Neuronal stem cell (in vitro differentiated cells): ENCODE results near the gene GATAD2A.

ENCODE experiments used
- DNase-seq: peaks from one replicate; pipeline ENCODE4 v3.0.0-alpha.2; 2013; ENCODE audit warnings: low spot score
- H2AFZ ChIP-seq: one replicate; pipeline ENCODE4 v1.6.1; 2013; ENCODE audit warnings: mild to moderate bottlenecking, low read length, inconsistent platforms
- H2AK5ac ChIP-seq: 2 replicates; pipeline ENCODE4 v1.6.1; 2013; ENCODE audit warnings: low read depth, mild to moderate bottlenecking, inconsistent platforms, low read length, moderate library complexity, mixed read lengths
- H2BK120ac ChIP-seq: 2 replicates; pipeline ENCODE4 v1.6.1; 2013; ENCODE audit warnings: low read depth, mild to moderate bottlenecking, inconsistent platforms, low read length, moderate library complexity, mixed read lengths
- H2BK12ac ChIP-seq: one replicate; pipeline ENCODE4 v1.6.1; 2013; ENCODE audit warnings: low read length, inconsistent platforms
- H2BK15ac ChIP-seq: 2 replicates; pipeline ENCODE4 v1.6.1; 2013; ENCODE audit warnings: mild to moderate bottlenecking, low read length, inconsistent platforms, mixed read lengths
- H2BK5ac ChIP-seq: one replicate; pipeline ENCODE4 v1.6.1; 2013; ENCODE audit warnings: inconsistent platforms, mild to moderate bottlenecking, low read length, moderate library complexity
- H3K14ac ChIP-seq: one replicate; pipeline ENCODE4 v1.6.1; 2013; ENCODE audit warnings: low read length, inconsistent platforms
- H3K18ac ChIP-seq: 2 replicates; pipeline ENCODE4 v1.6.1; 2013; ENCODE audit warnings: low read length, inconsistent platforms
- H3K23ac ChIP-seq: 2 replicates; pipeline ENCODE4 v1.6.1; 2013; ENCODE audit warnings: low read depth, mild to moderate bottlenecking, mixed read lengths, low read length, inconsistent platforms; ENCODE audit not compliant: poor library complexity
- H3K27ac ChIP-seq: replicated peaks from 3 replicates; pipeline ENCODE4 v1.5.1; 2013; ENCODE audit warnings: low read length, inconsistent platforms
- H3K27me3 ChIP-seq, 3 experiments: 2 replicates each; pipeline ENCODE4 v1.6.1; 2013; ENCODE audit warnings: low read length in 3 of 3, mild to moderate bottlenecking in 2 of 3, inconsistent platforms in 1 of 3, low read depth in 1 of 3, mixed read lengths in 1 of 3, moderate library complexity in 1 of 3; ENCODE audit not compliant: control insufficient read depth in 3 of 3, insufficient read depth in 3 of 3
- H3K36me3 ChIP-seq, 2 donors: replicated peaks in 1 of 2; 2 replicates each; pipeline ENCODE4 v1.6.1; 2013; ENCODE audit warnings: low read length in 2 of 2; ENCODE audit not compliant: control insufficient read depth in 2 of 2, insufficient read depth in 2 of 2
- H3K4ac ChIP-seq: 2 replicates; pipeline ENCODE4 v1.6.1; 2013; ENCODE audit warnings: inconsistent platforms, mild to moderate bottlenecking, low read length, moderate library complexity
- H3K4me1 ChIP-seq, 2 donors: 1 replicate in 1 of 2; 2 replicates in 1 of 2; pipeline ENCODE4 v1.6.1; 2013; ENCODE audit warnings: low read length in 2 of 2, low read depth in 1 of 2; ENCODE audit not compliant: control insufficient read depth in 2 of 2, insufficient read depth in 1 of 2
- H3K4me2 ChIP-seq: one replicate; pipeline ENCODE4 v1.6.1; 2013; ENCODE audit warnings: mild to moderate bottlenecking, low read length, inconsistent platforms; ENCODE audit not compliant: insufficient read depth, poor library complexity, severe bottlenecking
- H3K4me3 ChIP-seq, 2 donors: 2 replicates each; pipeline ENCODE4 v1.5.1; 2013; ENCODE audit warnings: low read length in 2 of 2, mild to moderate bottlenecking in 2 of 2, inconsistent platforms in 1 of 2, moderate library complexity in 1 of 2
- H3K79me1 ChIP-seq: one replicate; pipeline ENCODE4 v1.6.1; 2013; ENCODE audit warnings: low read depth, mild to moderate bottlenecking, inconsistent platforms, low read length, moderate library complexity
- H3K9ac ChIP-seq: one replicate; pipeline ENCODE4 v1.6.1; 2013; ENCODE audit warnings: mild to moderate bottlenecking, low read depth, low read length, inconsistent platforms; ENCODE audit not compliant: poor library complexity
- H3K9me3 ChIP-seq, 2 donors: replicated peaks in 1 of 2; 2 replicates each; pipeline versions ENCODE3 to v1.6.1; 2013; ENCODE audit warnings: low read length in 2 of 2, mild to moderate bottlenecking in 2 of 2, inconsistent platforms in 1 of 2, low read depth in 1 of 2, mixed read lengths in 1 of 2, moderate library complexity in 1 of 2; ENCODE audit not compliant: control insufficient read depth in 2 of 2, insufficient read depth in 1 of 2
- H4K8ac ChIP-seq: one replicate; pipeline ENCODE4 v1.6.1; 2013; ENCODE audit warnings: low read depth, mild to moderate bottlenecking, inconsistent platforms, low read length, moderate library complexity
- H4K91ac ChIP-seq: one replicate; pipeline ENCODE4 v1.6.1; 2013; ENCODE audit warnings: low read length, low read depth, mild to moderate bottlenecking, inconsistent platforms; ENCODE audit not compliant: poor library complexity
- WGBS, 2 donors: extraction: QIAGEN DNeasy Blood & Tissue Kit; methylation state at CpG; one replicate each; pipeline ENCODE4 v1.1.7; 2013; ENCODE audit warnings: missing lambda C conversion rate in 2 of 2, mixed read lengths in 1 of 2; ENCODE audit not compliant: insufficient read length in 2 of 2, insufficient replicate concordance in 1 of 2; ENCODE audit errors: extremely low coverage in 2 of 2; 5-methylcytosine and 5-hydroxymethylcytosine counted together

GATAD2A gene

DNA sequence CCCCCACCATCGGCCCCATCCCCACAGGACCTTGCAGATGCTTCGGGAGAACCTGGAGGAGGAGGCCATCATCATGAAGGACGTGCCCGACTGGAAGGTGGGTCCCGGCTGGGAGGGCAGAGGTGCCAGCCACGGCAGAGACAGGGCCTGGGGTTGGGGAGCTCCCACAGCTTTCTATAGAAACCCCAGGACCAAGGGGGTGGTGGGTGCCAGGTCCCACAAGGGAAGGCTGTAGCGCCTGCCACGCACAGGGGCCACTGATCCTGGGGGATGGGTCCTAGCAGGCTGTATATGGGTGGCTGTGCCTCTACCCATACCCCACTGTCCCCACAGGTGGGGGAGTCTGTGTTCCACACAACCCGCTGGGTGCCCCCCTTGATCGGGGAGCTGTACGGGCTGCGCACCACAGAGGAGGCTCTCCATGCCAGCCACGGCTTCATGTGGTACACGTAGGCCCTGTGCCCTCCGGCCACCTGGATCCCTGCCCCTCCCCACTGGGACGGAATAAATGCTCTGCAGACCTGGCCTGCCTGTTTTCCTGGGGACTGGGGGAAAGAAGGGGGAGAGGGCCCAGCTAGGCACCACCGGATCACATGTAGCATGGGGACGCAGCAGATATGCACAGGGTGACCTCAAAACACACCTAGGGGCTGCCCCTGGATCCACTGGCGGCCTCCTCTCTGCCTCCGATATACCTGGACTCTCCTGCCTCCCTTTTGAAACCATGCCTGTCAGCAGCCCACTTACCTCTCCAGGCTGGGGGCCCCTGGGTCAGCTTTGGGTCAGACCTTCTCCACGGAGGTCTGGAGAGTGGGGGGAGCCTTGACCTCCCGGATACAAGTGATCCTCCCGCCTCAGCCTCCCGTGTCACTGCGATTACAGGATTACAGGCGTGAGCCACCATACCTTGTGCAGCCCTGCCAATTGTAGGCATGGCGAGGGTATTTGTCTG is 122.5 kb downstream of the GATAD2A start:
- H3K27me3 ChIP-seq: no peaks in the 10 kb centered on the region
- H4K8ac ChIP-seq: no peak overlapping the region
- no peak overlapping the region for H2BK12ac ChIP-seq
- no peak for DNase-seq
- no peak overlapping the region for H3K4ac ChIP-seq
- no peak overlapping the region for H2BK5ac ChIP-seq
- no peak overlapping the region for H3K27ac ChIP-seq
- H3K9ac ChIP-seq: no peak overlapping the region
- no peak overlapping the region for H4K91ac ChIP-seq
- no peak overlapping the region for H3K4me2 ChIP-seq
- no peak overlapping the region for H2AK5ac ChIP-seq
- peaks cover 17 to 24% of the 10 kb centered on the region in 2 donors for H3K4me1 ChIP-seq
- no peak overlapping the region for H3K18ac ChIP-seq
- H3K23ac ChIP-seq: no peak overlapping the region
- H3K4me3 ChIP-seq: no peak overlapping the region
- H3K9me3 ChIP-seq: no peaks in the 10 kb centered on the region
- no peak overlapping the region for H3K14ac ChIP-seq
- H3K36me3 ChIP-seq: peaks cover 16 to 78% of the 10 kb centered on the region in 2 donors
- no peak overlapping the region for H2BK120ac ChIP-seq
- peaks cover 12% of the 10 kb centered on the region for H3K79me1 ChIP-seq
- H2BK15ac ChIP-seq: no peak overlapping the region
- no CpG with 5 or more reads among the region's 27 CpGs for WGBS, 2 donors
- H2AFZ ChIP-seq: no peak overlapping the region

DNA sequence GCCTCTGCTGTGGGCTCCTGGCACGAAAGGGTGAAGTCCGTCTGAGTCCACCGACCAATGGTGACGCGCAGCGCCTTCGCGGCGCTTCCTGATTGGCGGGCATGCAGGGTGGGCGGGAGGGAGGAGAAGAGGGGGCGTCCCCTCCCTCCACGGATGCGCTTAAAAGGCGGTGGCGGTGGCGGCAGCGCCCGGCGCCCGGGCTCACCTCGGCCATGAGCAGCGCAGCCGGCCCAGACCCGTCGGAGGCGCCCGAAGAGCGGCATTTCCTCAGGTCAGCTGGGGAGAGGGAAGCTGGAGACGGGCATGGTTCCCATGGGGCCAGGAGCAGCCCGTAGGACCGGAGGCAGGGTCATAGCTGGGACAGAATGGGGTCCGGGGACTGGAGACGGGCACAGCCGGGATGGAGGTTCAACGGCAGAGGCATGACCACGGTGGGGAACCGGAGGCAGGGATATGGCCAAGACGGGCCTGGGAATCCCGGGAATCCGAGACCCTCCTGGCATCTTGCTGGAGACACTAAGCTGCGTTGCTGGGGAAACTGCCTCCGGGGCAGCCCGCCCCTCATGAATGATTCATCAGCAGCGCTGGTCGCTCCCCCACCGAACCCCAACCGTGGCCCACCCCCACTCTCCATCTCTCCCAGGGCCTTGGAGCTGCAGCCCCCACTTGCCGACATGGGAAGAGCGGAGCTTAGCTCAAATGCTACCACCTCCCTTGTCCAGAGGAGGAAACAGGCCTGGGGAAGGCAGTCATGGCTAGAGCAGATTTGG is 123.4 kb downstream of the GATAD2A start, which contains the start of gene YJEFN3:
TSS of gene YJEFN3 (plus strand) at position 191 of the 770 bp plus-strand sequence. CDS start at position 213, 22 bp downstream.
- Histone ChIP-seq H2BK15ac (no peak within 1 kb of the TSS), H3K14ac (no peak within 1 kb of the TSS), H3K23ac (peak within 1 kb of the TSS; percentile 14), H2BK5ac (no peak within 1 kb of the TSS), H2AFZ (no peak within 1 kb of the TSS), H3K9ac (no peak within 1 kb of the TSS), H2BK12ac (no peak within 1 kb of the TSS), H2AK5ac (no peak within 1 kb of the TSS), H3K27me3 (no peaks in the 10 kb centered on the region), H3K36me3 (peaks cover 16 to 73% of the 10 kb centered on the region in 2 donors), H4K8ac (no peak within 1 kb of the TSS), H3K4ac (no peak within 1 kb of the TSS), H3K4me3 (no peak within 1 kb of the TSS), H3K18ac (no peak within 1 kb of the TSS), H2BK120ac (no peak within 1 kb of the TSS), H3K4me1 (peaks cover 17 to 26% of the 10 kb centered on the region in 2 donors), H3K9me3 (no peaks in the 10 kb centered on the region), H3K79me1 (peaks cover 10% of the 10 kb centered on the region), H3K27ac (no peak within 1 kb of the TSS), H3K4me2 (no peak within 1 kb of the TSS), H4K91ac (no peak within 1 kb of the TSS)
- no peak for DNase-seq
- no CpG with 5 or more reads among the region's 50 CpGs for WGBS, 2 donors

DNA sequence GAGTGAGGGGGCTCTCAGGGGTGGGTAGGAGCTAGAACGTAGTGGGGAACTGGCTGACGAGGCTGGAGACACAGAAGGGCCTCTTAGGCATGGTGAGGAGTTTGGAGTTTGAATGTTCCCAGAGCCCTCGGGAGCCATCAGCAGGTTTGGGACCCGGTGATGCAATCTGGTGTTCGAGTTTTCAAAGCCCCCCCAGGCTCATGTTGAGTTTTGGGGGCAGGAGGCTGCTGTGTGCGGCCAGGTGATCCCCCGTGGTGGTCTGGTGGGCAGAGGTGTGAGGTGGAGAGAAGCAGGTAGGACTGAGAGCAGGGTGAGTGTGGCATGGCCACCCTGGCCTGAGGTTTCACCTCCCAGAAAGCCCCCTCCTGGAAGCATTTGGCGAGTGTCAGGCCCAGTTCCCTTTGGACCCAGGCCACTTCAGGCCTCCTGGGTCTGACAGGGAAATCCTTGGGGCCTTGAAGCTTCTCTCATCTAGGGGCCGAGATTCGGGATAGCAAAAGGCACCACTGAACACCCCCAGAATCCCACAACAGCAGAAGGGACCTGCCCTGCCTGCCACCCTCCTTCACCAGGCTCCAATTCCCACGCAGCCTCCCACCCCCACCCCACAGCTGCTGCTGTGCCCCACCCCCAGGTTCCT is 124.4 kb downstream of the GATAD2A start:
- Histone ChIP-seq H2BK120ac (no peak overlapping the region), H3K79me1 (peaks cover 7% of the 10 kb centered on the region), H3K18ac (no peak overlapping the region), H4K8ac (no peak overlapping the region), H2AFZ (no peak overlapping the region), H3K9ac (no peak overlapping the region), H3K4me3 (no peak overlapping the region), H3K27me3 (no peaks in the 10 kb centered on the region), H3K14ac (no peak overlapping the region), H3K4me2 (no peak overlapping the region), H3K4ac (no peak overlapping the region), H3K4me1 (peaks cover 17 to 26% of the 10 kb centered on the region in 2 donors), H2BK15ac (no peak overlapping the region), H2AK5ac (no peak overlapping the region), H2BK12ac (no peak overlapping the region), H2BK5ac (no peak overlapping the region), H3K36me3 (peaks cover 16 to 66% of the 10 kb centered on the region in 2 donors), H3K23ac (no peak overlapping the region), H3K27ac (no peak overlapping the region), H4K91ac (no peak overlapping the region), H3K9me3 (no peaks in the 10 kb centered on the region)
- no peak for DNase-seq
- WGBS, 2 donors: no CpG with 5 or more reads among the region's 11 CpGs
